GM18951 (cell line): ENCODE measurements around the gene PITX1.

ENCODE experiments used
- POLR2A ChIP-seq: IDR thresholded peaks from 4 replicates; pipeline ENCODE4 v1.6.1; 2011; ENCODE audit warnings: mild to moderate bottlenecking; ENCODE audit not compliant: insufficient read length, insufficient read depth; ENCODE audit errors: extremely low read depth
- in situ Hi-C: fragments of 300-500 bp; cut with MboI; formaldehyde crosslinking; loops from one replicate; pipeline ENCODE4 v1.12.0; 2022; ENCODE audit warnings: low sequenced_read_pairs, mixed read lengths, inconsistent platforms; ENCODE audit not compliant: unreplicated experiment

PITX1 gene

DNA sequence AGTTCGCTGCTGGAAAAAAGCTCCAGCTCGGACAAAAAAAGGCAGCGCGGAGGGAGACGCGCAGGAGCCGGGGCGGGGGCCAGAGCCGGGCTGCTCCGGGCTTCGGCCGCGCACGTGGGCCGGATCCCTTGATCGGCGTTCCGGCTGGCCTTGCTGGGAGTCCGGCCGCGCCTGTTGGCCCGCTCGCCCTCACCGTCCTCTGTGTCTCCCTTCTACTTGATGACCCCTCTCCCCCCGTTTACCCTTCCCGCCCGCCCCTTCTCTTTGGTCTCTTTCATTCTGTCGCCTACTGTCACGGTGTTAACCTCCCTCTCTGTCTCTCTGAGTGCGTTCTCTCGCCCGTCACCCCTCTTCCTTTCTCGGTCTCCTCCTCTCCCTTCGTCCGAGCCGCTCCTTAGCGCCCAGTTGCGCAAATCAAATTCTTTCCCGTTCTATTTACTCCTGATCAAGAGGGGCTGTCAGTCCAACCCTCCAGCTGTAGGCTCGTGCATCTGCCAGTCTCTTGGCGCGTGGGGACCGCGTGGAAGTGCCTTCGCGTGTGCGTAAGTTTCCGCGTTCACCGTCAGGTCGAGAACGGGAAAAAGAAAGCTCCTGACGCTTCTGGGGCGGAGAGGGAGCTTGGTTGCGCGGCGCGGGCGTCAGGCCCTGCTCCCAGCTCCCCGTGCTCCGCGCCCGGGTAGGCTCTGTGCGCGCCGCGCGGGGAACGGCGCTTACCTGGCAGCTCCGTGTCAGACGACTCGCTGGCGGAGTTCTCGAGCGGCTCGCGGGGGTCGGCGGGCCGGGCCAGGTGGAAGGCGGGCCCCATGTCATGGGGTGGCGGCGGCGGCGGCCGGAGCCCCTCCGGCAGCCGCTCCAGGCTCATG is 798 bp downstream of the PITX1 start:
- in situ Hi-C loops, result no loop called here
- TF ChIP-seq POLR2A, result no peak

DNA sequence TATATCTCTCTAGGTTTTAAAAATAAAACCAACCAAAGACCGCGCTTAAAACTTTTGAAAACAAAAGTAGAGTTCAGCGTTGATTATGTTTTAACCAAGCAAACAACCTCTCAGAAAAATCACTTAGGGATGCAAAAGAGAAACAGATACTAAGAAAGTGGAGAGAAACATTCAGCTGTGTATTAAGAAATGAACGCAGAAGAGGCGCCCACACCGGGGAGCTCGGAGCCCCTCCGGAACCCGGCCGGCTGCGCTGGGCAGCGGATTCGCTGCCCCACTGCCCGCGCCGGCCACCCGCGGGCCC is 1.4 kb downstream of the PITX1 start:
- no peak for TF ChIP-seq POLR2A
- in situ Hi-C loops, result no loop called here

DNA sequence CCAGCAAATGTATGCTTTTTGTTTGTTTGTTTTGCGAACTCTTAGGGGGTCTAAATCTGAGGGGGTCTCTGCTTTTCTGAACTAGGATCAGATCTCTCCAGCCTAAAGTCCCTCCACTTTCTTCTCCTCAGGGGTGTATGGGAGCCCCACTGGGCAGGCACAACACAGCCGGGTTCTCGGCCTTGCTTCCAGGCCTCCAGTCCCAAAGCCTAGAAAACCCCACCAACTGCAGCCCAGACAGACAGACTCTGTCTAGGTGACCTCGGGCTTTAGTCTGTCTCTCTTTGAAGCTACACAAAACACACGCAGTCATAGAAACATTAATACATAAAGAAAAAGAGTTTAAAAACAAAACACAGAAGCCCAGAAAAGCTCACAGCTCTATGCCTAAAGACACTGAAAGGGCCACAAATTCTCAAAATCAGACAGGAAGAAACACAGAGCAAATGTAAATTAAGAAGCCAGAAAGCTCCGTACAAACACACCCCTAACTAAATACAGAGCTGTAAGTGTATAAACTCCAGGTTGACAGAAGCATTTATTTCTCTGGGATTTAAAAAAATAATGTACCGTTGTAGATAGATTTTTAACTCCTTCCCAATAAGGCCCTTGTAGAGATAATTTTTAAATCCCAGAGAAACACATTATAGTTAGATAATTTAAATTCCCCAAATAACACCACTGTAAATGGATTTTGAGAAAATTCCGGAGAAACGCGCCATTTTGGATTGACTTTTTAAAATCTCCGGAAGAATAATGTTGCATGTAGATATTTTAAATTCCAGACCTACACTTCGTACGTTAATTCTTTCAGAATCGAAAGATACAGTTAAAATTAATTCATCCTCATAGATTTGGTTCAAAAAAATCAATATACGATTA is 2.0 kb downstream of the PITX1 start:
- in situ Hi-C loops, result no loop called here
- TF ChIP-seq POLR2A, result no peak

DNA sequence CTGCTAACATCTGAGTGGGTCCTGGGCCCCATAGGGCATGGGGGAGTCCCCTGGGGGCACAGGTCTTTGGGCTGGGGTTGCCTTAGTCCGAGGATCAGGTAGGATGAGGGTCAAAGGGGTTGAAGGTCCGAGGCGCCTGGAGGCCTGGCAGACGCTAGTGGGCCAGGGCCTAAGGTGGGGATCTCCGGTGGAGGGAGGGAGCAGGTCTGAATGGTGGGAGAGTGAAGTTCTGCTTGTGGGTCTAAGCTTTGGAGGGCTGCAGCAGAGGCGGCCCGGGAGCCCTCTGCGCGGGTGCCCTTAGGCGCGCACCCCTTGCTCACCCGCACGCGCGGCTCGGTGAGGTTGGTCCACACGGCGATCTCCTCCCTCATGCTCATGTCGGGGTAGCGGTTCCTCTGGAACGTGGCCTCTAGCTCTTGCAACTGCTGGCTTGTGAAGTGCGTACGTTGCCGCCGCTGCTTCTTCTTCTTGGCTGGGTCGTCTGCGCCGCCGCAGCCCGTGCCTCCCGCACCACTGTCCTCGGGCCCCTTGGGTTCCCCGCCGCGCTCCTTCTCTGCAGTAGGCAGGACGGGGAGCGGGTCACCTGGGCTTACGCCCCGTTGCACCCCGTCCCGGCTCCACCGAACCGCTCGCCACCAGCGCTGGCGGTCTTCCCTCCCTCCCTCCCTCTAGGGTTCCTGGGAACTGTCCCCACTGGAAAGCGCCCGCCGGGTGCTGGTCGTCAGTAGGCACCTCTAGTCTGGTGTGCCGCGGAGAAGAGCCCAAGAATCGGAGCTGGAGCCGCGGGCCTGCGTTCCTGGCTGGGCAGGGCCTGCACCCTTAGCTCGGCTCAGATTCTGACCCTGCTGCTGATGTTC is 2.8 kb downstream of the PITX1 start:
- in situ Hi-C loops, result no loop called here

DNA sequence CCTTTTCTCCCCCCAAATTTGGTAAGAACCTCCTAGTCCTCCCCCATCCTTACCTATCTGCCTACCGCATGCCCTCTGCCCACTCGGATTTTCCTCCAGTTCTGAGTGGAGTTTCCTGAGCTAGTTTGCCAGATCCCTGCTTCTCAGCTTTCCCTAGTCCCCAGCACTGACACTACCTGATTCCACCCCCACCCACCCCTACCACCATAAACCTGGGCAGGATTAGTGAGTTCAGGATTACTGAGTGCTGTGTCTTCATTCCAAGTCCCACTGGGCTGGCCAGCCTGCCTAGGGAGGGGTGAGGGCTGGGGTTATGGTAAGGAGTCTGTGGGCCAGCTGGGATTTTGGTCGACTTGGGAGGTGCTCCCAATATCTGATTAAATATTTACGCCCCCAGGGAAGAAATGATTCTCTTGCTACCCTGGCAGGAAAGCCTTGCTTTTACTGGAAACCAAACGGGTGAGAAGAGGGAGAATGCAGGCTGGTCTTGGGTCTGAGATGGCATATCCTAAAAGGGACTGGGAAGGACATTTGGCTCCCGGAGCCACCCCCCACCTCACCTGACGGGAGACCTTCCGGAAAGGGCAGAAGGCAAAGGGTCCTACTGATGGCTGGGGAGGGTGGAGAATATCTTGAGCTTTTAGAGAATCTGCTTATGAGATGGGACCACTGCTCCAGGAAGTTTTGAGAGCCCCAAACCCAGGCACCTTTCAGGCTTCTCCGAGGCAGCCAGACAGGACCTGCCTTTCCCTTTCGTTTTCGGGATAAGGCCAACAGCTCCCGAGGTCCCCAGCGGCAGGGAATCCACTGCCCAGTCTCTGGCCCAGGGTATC is 3.7 kb downstream of the PITX1 start:
- in situ Hi-C loops, result no loop called here
- no peak for TF ChIP-seq POLR2A

More for the DNA sequence above, 2.8 kb downstream of the PITX1 start:
- no peak for TF ChIP-seq POLR2A

DNA sequence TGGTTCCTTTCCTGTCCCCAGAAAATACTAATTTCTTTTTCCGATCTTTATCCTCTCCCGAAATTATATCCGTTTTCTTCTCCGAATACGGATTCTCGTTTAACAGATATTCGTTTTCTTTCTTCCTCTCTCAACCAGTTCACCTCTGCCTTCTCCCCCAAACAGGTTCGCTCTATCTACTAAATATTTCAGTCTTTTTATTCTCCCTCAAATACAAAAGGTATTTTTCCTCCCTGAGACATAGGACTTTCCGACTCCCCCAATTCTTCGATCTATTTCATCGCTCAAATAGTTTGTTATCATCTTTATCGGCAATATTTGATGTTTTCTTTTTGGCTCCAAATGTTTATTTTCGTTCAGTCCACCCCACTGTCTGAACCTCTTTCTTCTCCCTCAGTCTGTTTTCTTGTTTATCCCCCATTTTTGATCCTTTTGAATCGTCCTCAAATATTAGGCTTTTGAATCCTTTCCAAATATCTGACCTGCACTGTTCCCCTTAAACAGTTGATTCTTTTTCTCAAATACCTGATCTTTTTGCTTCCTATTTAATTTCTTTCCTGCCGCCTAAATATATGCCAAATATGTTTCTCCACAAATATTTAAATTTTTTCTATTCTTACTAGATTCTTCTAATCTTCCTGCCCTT is 4.4 kb downstream of the PITX1 start:
- no peak for TF ChIP-seq POLR2A
- in situ Hi-C loops, result no loop called here

DNA sequence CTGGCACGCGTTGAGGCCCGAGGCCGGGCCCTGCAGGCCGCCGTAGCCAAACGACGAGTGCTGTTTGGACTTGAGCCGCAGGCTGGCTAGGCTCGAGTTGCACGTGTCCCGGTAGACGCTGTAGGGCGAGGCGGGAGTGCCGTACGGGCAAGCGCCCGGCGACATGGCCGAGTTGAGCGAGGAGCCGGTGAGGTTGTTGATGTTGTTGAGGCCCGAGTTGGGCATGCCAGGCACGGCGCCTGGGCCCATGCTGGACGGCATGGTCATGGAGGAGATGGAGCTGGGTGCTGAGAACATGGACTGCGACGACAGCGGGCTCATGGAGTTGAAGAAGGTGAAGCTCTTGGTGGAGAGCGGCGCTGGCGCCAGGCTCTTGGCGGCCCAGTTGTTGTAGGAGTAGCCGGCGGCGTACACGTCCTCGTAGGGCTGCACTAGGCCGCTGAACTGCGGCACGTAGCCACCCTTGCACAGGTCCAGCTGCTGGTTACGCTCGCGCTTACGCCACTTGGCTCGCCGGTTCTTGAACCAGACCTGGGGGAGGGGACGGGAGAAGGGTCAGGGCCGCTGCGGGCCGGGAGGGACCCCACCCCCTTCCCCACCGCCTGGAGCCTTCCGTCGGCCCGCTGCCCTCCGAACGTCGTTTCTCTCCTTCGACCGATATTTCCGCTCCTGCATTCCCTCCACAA is 5.1 kb downstream of the PITX1 start:
- TF ChIP-seq POLR2A, result no peak
- in situ Hi-C loops, result no loop called here

DNA sequence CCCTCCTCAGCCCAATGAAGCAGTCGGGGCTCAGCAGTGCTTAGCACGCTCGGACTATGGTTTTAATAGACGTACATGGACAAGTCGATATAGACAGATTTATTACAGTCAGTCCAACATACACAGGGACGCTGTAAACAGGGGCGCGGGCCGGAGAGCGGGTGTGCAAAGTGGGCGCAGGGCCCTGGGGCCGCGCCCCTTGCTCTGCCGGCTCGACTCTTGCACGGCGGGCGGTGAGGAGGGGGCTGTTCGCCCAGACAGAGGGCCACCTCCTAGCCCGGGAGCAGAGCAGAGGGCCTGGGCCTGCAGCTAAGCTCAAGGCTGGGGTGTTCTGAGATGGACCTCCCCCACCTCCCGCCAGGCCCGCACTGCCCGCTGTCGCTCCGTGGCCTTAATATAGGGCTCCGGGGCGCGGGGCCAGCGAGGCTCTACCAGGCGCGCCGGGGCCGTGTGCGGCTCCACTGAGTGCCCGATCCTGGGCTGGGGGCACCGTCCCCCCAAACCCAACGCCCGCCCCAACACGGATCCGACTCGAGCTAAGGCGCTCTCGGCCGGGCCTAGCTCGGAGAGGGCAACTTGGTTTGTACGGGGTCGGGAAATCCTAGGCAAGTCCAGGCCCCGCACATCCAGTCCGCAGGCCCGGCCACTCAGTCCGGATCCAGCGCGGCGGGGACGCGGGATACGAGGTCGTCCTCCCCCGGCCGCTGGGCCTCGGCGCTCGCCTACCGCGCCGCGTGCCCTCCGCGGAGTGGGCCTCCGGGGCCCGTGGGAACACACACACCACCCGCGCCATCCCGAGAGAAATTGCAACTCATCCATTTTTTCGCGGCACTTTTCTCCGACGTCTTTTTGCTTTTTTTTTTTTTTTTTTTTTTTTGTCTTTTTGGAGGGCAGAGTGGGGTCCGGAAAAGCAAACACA is 6.1 kb downstream of the PITX1 start:
- no peak for TF ChIP-seq POLR2A
- in situ Hi-C loops, result no loop called here

DNA sequence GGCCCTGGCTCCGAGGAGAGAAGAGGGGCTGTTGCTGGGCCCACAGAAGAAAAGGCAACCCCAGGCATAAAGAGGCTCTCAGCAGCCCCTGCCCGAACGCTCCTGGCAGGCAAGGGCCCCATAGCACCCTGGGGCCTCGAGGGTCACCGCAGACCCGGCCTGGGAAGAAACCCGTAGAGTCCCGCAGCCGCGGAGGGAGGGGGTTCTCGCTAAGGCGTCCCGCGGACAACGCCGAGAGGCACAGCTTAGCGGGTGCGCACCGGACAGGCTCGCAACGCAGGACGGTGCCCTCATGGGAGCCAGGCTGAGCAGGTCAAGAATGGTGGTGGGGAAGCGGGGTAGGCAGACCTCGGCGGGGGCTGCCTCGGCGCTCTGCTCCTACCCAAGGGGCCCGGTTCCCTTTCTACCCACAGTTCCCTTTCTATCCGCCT is 6.7 kb downstream of the PITX1 start:
- no peak for TF ChIP-seq POLR2A
- in situ Hi-C loops, result no loop called here

DNA sequence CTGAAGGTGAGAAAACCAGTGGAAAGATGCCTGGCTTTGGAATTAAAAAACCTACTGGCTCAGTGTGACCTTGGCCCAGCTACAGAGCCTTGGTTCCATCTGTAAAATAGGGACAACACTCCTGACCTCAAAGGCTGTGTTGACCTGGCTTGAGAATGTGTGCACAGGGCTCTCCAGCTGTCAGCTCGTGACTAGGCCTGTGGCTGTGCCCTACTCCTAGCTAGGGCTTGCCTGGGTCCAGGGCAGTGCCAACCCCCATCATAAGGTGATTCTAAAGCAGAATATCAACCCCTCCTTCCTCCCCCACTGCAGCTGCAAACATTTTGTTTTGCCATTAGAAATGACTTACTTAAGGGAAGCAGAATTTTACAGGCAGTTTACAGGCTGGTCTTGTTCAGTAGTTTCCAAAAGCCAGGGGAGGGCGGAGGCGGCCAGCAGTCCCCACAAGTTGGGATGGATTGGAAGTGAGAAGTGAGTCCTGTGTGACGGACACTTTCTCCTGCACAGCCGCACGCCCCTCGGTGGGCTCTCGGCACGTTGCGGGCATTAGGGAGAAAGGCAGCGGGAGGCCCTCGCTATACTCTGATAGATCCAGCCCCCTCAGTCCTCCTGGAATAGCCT is 7.3 kb downstream of the PITX1 start:
- in situ Hi-C loops, result no loop called here
- TF ChIP-seq POLR2A, result no peak
